GM18508 (cell line): ENCODE results near the gene MISP.
A peak's percentile ranks its signal among the peaks of the same experiment; 100 is the strongest.

Experiments
- ATAC-seq: cut with Tn5 transposase; IDR thresholded peaks from one replicate; pipeline ENCODE4 v1.9.1; 2021; ENCODE audit warnings: moderate number of reproducible peaks; ENCODE audit not compliant: insufficient read depth, unreplicated experiment

MISP gene

DNA sequence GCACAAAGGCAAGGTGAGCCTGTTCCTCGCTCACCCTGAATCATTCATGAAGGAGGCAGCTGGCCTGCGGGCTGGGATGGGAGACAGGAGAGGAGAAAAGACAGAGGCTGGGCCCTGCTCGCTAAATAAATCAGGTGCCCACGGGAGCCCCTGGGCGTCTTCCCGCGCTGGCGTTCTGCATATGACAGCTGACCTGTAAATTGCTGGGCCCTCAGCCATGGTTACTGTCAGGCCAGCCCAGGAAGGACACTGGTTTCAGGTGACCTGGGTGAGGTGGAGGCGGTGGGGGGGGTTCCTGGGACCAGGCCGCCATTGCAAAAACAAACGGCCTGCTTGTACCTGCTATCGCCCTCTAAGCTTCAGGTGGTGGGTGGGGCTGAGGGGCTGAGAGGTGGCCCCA, 42.9 kb downstream of the MISP start:
- no peak for ATAC-seq

DNA sequence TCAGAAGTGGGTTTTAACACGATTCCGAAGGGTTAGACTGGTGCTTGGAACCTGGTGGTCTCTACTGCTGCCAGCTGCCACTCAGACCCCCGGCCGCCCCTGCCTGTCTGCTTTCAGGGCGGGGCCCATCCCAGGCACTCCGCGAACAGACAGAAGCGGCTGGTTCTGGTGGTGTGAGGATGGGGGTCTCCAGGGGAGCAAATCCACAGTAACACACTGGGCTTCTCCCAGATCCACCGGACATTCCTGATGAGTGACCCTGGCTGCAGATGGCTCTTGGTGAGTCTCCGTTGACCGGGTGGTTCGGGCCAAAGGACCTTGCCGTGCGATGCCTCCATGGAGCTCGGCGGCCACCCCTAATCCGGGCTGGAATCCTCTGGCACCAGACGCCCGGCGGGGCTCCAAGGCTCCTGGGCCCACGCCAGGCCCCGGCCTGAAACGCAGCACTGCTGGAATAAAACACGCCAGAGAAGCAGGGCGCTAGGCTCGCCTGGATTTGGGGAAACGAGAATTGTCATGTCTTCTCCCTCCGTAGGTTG, 44.2 kb downstream of the MISP start:
- ATAC-seq = no peak

DNA sequence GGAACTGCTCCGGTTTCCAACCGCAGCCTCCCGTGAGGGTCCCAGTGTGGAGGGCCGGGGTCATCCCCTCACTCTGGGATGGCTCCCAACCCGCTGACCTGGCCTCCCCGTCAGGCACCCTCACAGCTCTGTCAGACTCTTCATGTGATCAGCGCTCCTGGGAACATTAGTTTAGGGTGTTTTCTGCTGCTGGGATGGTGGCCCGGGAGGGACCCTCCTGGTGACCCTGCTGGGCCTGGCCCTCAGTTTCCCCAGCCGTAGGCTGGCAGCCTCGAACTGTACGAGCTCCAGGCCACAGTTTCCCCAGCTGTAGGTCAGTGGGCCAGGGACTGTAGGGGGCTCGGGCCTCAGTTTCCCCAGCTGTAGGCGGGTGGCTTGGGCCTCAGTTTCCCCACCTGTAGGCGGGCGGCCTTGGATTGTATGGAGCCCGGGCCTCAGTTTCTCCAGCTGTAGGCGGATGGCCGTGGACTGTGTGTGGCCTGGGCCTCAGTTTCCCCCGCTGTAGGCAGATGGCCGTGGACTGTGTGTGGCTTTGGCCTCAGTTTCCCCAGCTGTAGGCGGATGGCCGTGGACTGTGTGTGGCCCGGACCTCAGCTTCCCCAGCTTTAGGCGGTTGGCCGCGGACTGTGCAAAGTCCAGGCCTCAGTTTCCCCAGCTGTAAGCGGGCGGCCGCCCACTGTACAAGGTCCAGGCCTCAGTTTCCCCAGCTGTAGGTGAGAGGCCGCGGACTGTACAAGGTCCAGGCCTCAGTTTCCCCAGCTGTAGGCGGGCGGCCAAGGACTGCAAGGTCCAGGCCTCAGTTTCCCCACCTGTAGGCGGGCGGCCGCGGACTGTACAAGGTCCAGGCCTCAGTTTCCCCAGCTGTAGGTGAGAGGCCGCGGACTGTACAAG, 45.0 kb downstream of the MISP start:
- ATAC-seq = no peak

DNA sequence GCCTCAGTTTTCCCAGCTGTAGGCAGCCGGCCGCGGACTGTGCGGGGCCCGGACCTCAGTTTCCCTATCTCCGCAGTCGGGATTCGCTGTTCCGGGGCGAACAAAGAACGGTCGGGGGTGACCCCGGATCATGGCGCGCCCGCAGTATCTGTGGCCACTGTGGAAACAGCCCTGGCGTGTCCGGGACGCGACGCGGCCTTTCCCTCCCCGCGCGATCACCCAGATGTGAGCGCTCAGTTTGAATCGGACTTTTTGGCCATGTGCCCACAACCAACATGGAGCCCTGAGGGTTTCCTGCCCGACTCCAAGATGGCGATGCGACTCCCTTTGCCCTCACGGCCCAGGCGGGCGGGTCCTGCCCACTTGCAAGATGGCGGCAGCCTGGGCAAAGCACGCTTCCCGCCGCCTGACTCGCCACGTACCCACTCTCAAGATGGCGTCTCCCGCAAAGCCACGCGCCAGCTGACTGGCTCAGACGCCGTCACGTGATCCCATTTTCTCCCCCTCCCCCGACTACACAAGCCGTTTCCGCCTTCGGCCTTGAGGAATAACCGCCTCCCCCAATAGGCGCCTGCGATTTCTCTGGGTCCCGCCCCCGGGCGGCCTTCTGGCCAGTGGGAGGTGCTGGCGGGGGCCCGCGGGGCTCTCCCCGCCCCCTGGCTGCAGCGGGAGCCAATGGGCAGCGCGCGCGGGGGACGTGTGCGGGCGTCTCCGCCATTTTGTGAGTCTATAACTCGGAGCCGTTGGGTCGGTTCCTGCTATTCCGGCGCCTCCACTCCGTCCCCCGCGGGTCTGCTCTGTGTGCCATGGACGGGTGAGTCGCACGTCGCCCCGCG, 46.0 kb downstream of the MISP start, which contains the start of gene PTBP1:
TSS of gene PTBP1 (plus strand) at position 761 of the 836 bp plus-strand sequence. CDS start at position 807, 46 bp downstream.
- peak; percentile 60 for ATAC-seq

DNA sequence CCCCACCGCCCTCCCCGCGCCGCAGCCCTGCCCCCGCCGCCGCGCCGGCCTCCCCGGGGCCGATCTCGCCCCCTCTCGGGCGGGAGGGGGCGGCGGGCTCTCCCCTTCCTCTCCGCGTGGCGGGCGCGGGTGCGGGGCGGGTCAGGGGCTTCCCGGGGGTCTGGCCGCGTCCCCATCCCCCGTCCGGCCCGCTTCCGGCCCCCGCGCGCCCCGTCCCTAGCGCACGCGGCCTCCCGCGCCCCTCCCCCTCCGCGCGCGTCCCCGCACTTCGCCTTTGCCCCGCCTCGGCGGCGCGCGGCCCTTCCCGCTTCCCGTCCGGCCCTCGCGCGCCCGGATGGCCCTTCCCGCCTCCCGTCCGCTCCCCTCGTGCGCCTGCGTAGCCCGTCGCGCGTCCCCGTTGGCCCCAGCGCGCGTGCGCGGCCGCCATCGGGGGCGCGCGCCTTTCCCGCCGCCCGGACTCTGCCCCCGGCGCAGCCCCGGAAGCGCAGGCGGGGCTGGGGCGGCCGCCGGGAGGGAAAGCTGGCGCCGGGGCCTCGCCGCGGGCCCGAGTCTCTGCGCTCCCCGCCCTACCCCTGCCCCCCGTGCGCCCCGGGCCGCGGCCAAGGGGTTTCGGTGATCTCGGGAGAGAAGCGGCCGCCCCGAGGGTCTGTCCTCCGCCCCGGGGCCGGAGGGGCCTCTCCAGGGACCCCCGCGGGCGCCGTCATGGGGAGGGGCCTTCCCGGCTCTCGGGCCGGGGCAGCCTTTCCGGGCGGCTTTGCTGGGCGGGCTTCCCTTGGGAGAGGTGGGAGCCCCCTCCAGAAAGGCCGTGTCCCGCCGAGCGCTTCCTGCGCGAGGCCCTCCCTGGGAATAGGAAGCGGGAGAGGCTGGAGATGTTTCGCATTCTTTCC, 46.9 kb downstream of the MISP start:
- ATAC-seq = no peak

DNA sequence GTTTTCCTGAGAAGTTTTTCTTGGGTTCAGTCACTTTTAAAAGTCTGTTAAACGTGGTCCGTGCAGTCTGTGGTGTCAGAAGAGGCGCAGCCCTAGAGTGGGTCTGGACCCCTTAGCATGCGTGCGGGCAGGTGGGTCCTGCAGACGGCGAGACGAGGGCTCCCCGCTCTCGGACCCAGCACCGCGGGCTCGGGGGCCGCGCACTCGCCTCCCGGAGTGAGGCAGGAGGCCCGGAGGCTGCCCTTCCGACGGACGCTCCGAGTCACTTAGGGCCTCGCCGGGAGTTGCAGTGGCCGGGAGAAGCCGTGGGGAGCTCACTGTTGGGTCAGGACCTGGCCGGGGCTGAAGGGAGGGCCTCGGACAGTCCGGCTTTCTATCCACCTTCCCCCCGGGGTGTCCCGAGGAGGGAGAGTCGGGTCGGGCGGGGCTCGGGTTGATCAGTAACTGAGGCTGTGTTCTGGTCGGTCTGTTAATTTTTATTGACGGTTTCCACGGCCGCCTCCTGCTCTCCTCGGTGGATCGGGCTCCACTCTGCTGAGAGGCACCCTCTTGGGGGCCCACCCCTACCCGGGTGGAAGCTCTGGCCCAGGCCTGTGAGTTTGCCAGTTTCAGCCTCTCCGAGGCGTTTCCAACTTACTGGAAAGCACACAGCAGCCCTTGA, 47.6 kb downstream of the MISP start:
- no peak for ATAC-seq

DNA sequence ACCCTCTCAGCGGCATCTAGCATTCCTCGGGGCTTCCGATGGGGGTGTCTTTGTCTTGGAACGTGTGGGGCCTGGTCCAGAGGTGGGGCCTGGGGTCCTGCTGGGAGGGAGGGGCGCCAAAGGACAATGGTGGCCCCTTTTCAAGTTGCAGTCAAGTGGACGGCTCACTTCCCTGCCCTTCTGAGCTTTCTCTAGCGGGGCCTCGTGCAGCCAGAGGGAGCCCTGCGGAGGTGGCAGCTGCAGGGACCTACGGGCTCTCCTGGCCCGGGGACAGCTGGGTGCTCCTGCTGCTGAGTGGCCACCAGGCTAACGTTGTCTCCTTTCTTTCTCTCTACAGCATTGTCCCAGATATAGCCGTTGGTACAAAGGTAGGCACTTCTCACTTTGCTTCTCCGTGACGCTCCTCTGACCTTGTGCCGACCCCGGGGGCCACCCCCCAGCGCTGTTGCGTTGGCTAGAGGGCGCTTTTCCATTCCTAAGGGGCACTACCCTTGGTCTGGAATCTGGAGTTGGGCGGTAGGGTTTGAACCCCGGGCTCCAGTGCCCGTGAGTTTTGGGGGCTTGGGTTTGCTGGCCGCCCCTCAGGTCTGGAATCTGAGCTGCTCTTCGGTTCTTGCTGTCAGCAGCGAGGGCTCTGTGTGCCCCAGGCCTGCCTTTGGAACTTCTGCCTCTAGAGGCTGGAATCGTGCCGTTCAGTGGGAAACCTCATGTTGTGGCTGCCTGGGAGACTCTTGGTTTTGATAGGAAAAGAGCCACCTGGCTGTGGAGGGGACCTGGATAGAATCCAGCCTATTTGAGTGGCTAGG, 48.4 kb downstream of the MISP start:
- no peak for ATAC-seq

DNA sequence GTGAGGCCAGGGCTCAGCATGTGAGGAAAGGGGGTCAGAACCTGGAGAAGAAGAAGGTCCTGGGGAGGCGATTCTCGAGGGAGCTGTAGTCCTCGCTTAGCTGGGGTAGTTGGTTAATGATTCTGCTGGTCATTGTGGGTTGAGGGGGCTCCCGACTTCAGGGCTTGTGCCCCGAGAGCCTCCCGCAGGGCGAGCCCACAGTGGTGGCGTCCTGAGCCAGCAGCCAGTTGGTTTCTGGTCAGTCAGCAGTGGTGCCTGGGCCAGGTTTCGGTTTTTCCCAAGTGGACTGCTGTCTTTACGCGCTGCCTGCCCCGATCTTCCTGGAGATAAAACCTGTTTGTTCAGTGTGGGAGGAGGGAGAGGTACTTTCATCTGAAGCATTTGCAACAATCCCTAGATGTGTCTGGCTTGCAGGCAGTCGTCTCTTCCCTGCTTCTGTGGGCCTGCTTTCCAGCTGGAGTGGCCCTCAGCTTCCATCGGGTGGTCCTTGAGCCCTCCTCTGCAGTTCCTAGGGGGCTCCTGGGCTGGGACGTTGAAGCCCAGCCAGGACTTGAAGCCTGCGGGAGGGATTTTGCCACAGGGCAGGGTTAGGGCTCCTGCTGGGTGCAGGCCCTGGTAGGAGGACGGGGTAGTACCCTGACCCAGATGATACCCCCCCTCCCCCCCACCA, 49.6 kb downstream of the MISP start:
- no peak for ATAC-seq

DNA sequence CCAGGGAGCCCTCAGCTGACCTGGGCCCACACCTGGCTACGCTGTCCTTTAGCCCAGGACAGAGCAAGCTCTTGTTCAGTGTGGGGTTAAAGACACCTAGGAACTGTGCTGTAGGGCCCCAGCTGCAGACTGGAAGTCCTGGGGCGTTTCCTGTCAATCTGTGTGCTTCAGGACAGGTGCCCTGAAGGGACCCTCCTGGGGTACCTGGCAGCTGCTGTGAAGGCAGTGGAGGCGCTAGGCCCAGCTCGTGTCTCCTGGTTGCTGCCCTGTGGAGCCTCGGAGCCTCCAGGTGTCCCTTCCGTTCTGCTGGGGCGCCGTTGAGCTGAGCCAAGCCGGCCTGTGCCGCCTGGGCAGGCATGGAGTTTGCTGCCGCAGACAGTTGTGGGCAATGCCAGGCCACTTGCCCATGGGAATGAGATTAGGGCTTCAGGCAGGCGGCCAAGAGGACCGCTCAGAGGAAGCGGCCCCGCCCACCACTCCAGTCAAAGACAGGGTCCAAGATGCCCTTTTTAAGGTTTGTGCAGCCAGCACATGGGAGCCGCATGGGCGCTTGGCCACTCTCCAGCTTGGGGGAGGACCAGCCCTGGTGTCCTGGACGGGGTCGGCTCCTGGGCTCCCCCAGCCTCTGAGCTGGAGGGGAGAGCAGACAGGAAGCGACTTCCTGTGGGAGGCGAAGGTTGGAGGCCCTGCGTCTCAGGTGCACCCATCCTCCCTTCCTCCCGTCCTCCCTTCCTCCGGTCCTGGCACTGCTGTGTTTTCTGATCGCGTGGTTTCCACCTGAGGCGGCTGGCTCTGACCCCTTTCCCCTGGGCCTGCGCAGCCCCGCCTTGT, 50.3 kb downstream of the MISP start:
- no peak for ATAC-seq

DNA sequence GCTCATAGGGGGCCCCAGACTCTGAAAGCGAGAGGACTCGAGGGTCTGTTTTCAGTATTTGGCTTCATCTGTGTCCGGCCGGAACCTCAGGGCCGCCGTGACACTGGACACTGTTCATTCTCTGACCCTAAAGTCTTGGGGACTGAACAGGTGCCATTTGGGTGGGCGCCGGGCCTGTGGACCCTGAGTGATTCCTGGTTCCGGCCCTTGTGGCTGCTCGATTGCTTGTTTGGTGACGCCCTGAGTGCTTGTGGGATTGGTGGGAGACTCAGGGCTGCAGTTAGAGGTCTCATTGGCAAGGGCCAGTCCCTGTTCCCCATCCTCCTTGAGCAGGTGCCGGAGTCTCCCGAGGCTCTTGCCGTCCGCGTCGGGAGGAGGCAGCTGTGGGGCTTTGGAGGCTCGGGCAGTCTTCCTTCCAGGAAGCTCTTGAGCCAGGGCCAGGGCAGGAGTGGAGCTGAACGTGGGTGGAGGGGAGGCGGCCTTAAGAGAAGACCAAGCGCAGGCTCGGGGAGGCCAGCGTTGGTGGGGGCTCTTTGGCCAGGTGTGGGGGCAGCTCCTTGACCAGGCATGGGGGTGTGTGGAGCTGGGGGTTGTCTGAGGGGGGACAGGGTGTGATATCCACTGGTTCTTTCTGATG, 51.1 kb downstream of the MISP start:
- ATAC-seq = no peak

DNA sequence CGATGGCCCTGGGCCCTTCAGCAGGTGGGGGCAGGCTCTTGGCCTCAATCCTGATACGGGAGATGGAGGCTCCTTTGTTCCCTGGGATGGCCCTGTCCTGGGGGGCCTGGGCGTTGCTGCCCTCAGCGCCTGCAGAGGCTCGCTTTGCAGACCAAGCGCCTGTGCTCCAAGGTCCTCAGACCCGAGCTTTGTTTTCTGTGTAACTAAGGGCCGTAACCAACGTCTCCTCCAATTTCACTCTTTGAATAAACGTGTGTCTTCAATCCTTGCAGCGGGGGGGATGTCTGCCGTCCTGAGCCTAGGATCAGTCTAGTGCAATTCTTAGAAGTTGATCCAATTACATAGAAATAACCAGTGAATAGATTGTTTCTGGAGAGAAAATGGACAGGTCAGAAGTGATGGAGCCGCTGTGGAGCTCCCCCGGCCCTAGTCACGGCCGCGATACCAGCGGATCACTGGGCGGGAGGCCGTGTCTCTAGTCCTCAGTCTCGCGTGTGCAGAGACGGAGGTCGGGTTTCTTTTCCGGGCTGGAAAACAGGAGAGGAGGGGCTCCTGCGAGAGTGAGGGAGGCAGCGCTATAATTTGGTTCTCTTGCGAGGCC, 51.7 kb downstream of the MISP start:
- no peak for ATAC-seq

DNA sequence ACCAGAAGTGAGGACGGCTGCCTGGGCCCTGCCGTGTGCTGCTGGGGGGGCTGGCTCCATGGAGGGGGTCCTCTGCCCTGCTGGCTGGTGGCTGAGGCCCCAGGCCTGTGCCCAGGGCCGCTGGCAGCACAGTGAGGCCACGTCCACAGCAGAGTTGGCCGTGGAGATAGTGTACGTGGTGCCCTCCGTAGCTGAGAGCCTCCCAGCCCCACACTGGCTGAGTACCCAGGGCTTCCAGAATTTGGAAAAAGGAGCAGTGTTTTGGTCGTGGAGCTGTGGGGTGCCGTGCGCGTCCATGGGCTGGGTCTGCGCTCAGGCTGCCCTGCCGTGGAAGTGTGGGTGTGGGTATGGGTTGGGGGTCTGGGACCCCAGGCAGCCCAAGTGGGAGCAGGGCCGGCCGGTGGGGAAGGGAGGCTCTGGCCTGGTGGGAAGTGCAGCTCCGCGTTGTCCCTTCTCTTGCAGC, 52.2 kb downstream of the MISP start:
- ATAC-seq = no peak

DNA sequence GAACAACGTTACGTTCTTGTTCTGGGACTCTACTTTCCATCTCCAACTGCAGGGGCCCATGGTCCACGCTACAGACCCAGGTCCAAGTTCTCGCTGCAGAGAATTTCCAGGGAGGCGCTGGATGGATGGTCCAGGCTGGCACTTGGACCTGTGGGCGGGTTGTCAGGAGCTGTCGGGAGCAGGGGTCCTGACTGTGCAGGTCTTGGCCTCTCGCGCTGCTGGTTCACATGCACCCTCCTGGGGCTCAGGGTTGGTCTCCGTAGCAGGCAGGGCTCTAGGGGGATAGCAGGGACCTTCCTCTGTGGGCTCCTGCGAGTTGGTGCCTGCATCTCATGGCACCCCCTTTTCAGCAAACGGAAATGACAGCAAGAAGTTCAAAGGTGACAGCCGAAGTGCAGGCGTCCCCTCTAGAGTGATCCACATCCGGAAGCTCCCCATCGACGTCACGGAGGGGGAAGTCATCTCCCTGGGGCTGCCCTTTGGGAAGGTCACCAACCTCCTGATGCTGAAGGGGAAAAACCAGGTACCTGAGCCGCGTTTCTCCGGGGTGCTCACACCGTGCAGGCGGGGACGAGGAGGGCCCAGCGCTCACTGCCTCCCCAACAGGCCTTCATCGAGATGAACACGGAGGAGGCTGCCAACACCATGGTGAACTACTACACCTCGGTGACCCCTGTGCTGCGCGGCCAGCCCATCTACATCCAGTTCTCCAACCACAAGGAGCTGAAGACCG, 52.9 kb downstream of the MISP start:
- no peak for ATAC-seq

DNA sequence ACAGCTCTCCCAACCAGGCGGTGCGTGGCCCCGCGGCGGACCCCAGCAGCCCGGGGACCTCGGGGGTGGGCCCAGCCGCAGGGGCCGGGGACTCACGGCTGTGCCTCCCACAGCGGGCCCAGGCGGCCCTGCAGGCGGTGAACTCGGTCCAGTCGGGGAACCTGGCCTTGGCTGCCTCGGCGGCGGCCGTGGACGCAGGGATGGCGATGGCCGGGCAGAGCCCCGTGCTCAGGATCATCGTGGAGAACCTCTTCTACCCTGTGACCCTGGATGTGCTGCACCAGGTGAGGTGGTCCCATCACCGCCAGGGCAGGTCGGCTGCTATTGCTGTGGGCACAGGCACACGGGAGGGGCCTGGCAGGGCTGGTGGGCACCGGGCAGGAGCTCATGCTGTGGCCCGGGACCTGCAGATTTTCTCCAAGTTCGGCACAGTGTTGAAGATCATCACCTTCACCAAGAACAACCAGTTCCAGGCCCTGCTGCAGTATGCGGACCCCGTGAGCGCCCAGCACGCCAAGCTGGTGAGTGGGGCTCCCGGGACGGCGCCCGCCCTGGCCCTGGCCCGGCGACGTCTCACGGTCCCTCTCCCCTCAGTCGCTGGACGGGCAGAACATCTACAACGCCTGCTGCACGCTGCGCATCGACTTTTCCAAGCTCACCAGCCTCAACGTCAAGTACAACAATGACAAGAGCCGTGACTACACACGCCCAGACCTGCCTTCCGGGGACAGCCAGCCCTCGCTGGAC, 53.7 kb downstream of the MISP start:
- no peak for ATAC-seq

DNA sequence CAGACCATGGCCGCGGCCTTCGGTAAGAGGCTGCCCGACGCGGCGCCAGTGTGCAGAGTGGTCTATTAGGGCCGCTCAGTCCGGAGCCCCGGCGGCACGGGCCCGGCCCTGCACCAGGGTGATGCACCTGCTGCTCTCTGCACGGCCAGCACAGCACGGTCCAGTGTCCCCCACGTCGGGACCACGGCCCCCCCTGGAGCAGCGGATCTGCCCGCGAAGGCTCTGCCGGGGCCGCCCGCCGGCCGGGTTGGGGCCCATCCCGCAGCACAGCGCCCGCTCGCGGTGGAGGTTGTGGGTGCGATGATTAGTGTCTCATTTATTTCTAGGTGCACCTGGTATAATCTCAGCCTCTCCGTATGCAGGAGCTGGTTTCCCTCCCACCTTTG, 54.2 kb downstream of the MISP start:
- no peak for ATAC-seq
